ENCODE data around the gene GDF3.

GRCh38 chr12:7695566-7696197 is at the start of gene GDF3:
- TF ChIP-seq CTCF (IDR thresholded peaks at IDR 0.05; ENCODE audit: borderline replicate concordance, extremely low read depth, low read length, poor library complexity, severe bottlenecking) (no peak), EZH2 (IDR thresholded peaks at IDR 0.05; ENCODE audit: borderline replicate concordance, low read depth, low read length, severe bottlenecking) (no peak)
